HepG2 (cell line): Measurements from ENCODE around the gene RHOG. TPM values are rescaled to one million over a fixed set of nuclear protein-coding genes. Genes with fewer than 3 reads are reported as not detected.

Experiments used
- CBX5 ChIP-seq: sonication (generic); formaldehyde crosslinking; IDR thresholded peaks from 2 replicates; pipeline ENCODE4 v1.4.0; 2020; ENCODE audit warnings: missing genetic modification reagents, borderline replicate concordance
- KAT7 ChIP-seq: IDR thresholded peaks from 2 replicates; pipeline ENCODE4 v1.6.1; 2018; ENCODE audit warnings: borderline replicate concordance, missing compliant biosample characterization
- KLF15 ChIP-seq: sonication (generic); formaldehyde crosslinking; IDR thresholded peaks from 2 replicates; pipeline ENCODE4 v1.8.1; 2023; ENCODE audit warnings: borderline replicate concordance, mild to moderate bottlenecking, inconsistent platforms, missing genetic modification reagents, mixed read lengths
- MLLT10 ChIP-seq: sonication (generic); formaldehyde crosslinking; IDR thresholded peaks from 2 replicates; pipeline ENCODE4 v1.4.0; 2020; ENCODE audit warnings: missing genetic modification reagents
- NFIC ChIP-seq: IDR thresholded peaks from 2 replicates; pipeline ENCODE4 v1.6.1; 2012; ENCODE audit warnings: mild to moderate bottlenecking, low read length, inconsistent platforms
- RAD21 ChIP-seq: fragments of 450-650 bp; formaldehyde crosslinking; IDR thresholded peaks from 2 replicates; pipeline ENCODE4 v1.5.0; 2020; ENCODE audit warnings: mild to moderate bottlenecking
- RXRA ChIP-seq: sonication (generic); formaldehyde crosslinking; IDR thresholded peaks from 2 replicates; pipeline ENCODE4 v1.5.1; 2020; ENCODE audit warnings: missing genetic modification reagents
- SMAD3 ChIP-seq: sonication (generic); formaldehyde crosslinking; IDR thresholded peaks from 2 replicates; pipeline ENCODE4 v1.4.0; 2020; ENCODE audit warnings: missing genetic modification reagents
- SRY ChIP-seq: sonication (generic); formaldehyde crosslinking; IDR thresholded peaks from 2 replicates; pipeline ENCODE4 v1.8.0; 2022; ENCODE audit warnings: mild to moderate bottlenecking, missing genetic modification reagents
- U2AF1 ChIP-seq: fragments of 200-400 bp; formaldehyde crosslinking; optimal IDR thresholded peaks from 2 replicates; pipeline ENCODE3; 2017; ENCODE audit warnings: mild to moderate bottlenecking, low read depth, low read length
- ZFP36L2 ChIP-seq: sonication (generic); formaldehyde crosslinking; IDR thresholded peaks from 2 replicates; pipeline ENCODE4 v1.4.0; 2020; ENCODE audit warnings: missing genetic modification reagents
- ZMYM3 ChIP-seq: sonication (generic); formaldehyde crosslinking; IDR thresholded peaks from 2 replicates; pipeline ENCODE4 v1.5.1; 2020; ENCODE audit warnings: mild to moderate bottlenecking, missing genetic modification reagents
- ZNF230 ChIP-seq: sonication (generic); formaldehyde crosslinking; IDR thresholded peaks from 2 replicates; pipeline ENCODE4 v1.4.0; 2020; ENCODE audit warnings: mild to moderate bottlenecking, missing genetic modification reagents
- ZNF263 ChIP-seq: sonication (generic); formaldehyde crosslinking; IDR thresholded peaks from 2 replicates; pipeline ENCODE4 v1.4.0; 2020; ENCODE audit warnings: missing genetic modification reagents
- polyA plus RNA-seq, 8 experiments: library from polyadenylated mRNA; depleted of rRNA in 3 of 8; stranded (reverse) in 7 of 8; unstranded in 1 of 8; fragments of >200 nt; fragmentation: Illumina TruSeq in 4 of 8; extraction: Trizol in 4 of 8; gene quantifications; 2 replicates each; pipeline versions ENCODE4 v1.2.1 to v1.2.3, GENCODE V29; 2011 to 2016; ENCODE audit warnings: low read depth in 4 of 8, missing spikeins in 1 of 8, mixed read lengths in 1 of 8; ENCODE audit not compliant: insufficient read depth in 1 of 8
- total RNA-seq, 5 experiments: library from RNA; depleted of rRNA; stranded (reverse); fragments of >200 nt; fragmentation: Illumina TruSeq; extraction: Trizol; gene quantifications; 2 replicates each; pipeline ENCODE4 v1.2.3, GENCODE V29; 2016; ENCODE audit warnings: low read depth in 1 of 5
- TF ChIP-seq, protein P1 (sequence below): IDR thresholded peaks from 2 replicates; pipeline ENCODE4 v1.6.1; 2016; ENCODE audit warnings: missing genetic modification reagents, missing compliant biosample characterization
- TF ChIP-seq, protein P2 (sequence below): sonication (generic); formaldehyde crosslinking; IDR thresholded peaks from 2 replicates; pipeline ENCODE4 v1.5.0; 2020; ENCODE audit warnings: missing genetic modification reagents
- TF ChIP-seq, protein P3 (sequence below): sonication (generic); formaldehyde crosslinking; IDR thresholded peaks from 2 replicates; pipeline ENCODE4 v1.8.1; 2022; ENCODE audit warnings: mild to moderate bottlenecking, missing genetic modification reagents
- TF ChIP-seq, protein P4 (sequence below): sonication (generic); formaldehyde crosslinking; IDR thresholded peaks from 2 replicates; pipeline ENCODE4 v1.4.0; 2020; ENCODE audit warnings: mild to moderate bottlenecking, missing genetic modification reagents
- TF ChIP-seq, protein P5 (sequence below): sonication (generic); formaldehyde crosslinking; IDR thresholded peaks from 2 replicates; pipeline ENCODE4 v1.5.0; 2020; ENCODE audit warnings: missing genetic modification reagents
- TF ChIP-seq, protein P6 (sequence below): sonication (generic); formaldehyde crosslinking; IDR thresholded peaks from 2 replicates; pipeline ENCODE4 v1.8.1; 2023; ENCODE audit warnings: mild to moderate bottlenecking, missing genetic modification reagents
- TF ChIP-seq, protein P7 (sequence below): sonication (generic); formaldehyde crosslinking; conservative IDR thresholded peaks from 2 replicates; pipeline ENCODE4 v1.4.0; 2020; ENCODE audit warnings: mild to moderate bottlenecking, missing genetic modification reagents, moderate library complexity

Gene RHOG
- total and polyA plus RNA-seq, 2 of the 13 experiments (the other 11 are each of a cell fraction or from before 2014, with no cell fraction given): 7.7 to 23.4 TPM

DNA sequence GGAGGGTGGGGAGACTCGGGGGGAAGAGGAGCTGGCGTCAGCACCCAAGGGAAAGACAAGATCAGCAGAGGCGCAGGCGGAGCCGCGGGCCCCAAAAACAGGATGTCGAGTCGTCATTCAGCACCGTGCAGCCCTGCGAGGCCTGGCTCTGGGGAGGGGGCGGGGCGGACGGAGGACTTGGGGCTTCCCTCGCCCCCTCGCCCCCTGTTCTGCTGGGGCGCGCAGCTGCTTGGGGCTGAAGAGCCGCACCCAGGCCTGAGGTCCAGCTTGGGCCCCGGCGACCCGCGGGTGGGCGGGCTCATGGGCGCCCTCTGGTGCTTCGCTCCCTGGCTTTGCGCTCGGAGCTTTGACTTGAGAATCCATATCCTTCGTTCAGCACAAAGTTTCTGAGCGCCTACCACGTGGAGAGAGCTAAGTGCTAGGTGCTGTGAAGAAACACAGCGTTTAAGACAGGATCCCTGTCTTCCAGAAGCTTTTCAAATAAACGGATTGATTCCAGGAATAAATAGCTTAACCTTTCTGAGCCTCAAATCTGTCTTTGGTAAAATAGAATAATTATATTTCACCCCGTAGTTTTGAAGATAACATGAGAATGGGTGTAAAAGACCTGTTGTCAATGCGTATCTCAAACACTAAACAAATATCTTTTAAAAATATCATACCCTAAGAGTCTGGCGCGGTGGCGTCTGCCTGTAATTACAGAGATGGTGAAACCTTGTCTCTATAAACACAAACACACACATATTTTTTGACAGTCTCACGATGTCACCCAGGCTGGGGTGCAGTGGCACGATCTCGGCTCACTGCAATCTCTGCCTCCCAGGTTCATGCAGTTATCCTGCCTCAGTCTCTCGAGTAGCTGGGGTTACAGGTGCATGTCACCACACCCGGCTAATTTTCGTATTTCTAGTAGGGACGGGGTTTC, 929 bp upstream of the RHOG start (continued):
- peak; percentile 65; the same call in 1 of the 2 replicates for TF ChIP-seq KAT7
- TF ChIP-seq, protein P1, sequence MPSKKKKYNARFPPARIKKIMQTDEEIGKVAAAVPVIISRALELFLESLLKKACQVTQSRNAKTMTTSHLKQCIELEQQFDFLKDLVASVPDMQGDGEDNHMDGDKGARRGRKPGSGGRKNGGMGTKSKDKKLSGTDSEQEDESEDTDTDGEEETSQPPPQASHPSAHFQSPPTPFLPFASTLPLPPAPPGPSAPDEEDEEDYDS (CRISPR knock-in tag): no peak; the same call in 1 of the 2 replicates
- TF ChIP-seq, protein P2, sequence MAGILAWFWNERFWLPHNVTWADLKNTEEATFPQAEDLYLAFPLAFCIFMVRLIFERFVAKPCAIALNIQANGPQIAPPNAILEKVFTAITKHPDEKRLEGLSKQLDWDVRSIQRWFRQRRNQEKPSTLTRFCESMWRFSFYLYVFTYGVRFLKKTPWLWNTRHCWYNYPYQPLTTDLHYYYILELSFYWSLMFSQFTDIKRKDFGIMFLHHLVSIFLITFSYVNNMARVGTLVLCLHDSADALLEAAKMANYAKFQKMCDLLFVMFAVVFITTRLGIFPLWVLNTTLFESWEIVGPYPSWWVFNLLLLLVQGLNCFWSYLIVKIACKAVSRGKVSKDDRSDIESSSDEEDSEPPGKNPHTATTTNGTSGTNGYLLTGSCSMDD: no peak
- TF ChIP-seq, protein P3, sequence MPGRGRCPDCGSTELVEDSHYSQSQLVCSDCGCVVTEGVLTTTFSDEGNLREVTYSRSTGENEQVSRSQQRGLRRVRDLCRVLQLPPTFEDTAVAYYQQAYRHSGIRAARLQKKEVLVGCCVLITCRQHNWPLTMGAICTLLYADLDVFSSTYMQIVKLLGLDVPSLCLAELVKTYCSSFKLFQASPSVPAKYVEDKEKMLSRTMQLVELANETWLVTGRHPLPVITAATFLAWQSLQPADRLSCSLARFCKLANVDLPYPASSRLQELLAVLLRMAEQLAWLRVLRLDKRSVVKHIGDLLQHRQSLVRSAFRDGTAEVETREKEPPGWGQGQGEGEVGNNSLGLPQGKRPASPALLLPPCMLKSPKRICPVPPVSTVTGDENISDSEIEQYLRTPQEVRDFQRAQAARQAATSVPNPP (CRISPR knock-in tag): no peak
- TF ChIP-seq U2AF1: no peak
- no peak for TF ChIP-seq ZMYM3
- TF ChIP-seq CBX5 (CRISPR knock-in tag): no peak
- TF ChIP-seq SMAD3 (CRISPR knock-in tag): no peak
- peak; percentile 63 for TF ChIP-seq RAD21 (CRISPR knock-in tag)
- no peak for TF ChIP-seq NFIC
- TF ChIP-seq, protein P4, sequence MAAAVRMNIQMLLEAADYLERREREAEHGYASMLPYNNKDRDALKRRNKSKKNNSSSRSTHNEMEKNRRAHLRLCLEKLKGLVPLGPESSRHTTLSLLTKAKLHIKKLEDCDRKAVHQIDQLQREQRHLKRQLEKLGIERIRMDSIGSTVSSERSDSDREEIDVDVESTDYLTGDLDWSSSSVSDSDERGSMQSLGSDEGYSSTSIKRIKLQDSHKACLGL (CRISPR knock-in tag): peak; percentile 74; the same call in 1 of the 2 replicates
- TF ChIP-seq ZNF263: no peak
- TF ChIP-seq SRY (CRISPR knock-in tag): peak; percentile 61; the same call in 1 of the 2 replicates
- TF ChIP-seq, protein P5, sequence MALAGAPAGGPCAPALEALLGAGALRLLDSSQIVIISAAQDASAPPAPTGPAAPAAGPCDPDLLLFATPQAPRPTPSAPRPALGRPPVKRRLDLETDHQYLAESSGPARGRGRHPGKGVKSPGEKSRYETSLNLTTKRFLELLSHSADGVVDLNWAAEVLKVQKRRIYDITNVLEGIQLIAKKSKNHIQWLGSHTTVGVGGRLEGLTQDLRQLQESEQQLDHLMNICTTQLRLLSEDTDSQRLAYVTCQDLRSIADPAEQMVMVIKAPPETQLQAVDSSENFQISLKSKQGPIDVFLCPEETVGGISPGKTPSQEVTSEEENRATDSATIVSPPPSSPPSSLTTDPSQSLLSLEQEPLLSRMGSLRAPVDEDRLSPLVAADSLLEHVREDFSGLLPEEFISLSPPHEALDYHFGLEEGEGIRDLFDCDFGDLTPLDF (CRISPR knock-in tag): peak; percentile 19; the same call in 1 of the 2 replicates
- no peak for TF ChIP-seq KLF15 (CRISPR knock-in tag)
- no peak for TF ChIP-seq MLLT10 (CRISPR knock-in tag)
- TF ChIP-seq, protein P6, sequence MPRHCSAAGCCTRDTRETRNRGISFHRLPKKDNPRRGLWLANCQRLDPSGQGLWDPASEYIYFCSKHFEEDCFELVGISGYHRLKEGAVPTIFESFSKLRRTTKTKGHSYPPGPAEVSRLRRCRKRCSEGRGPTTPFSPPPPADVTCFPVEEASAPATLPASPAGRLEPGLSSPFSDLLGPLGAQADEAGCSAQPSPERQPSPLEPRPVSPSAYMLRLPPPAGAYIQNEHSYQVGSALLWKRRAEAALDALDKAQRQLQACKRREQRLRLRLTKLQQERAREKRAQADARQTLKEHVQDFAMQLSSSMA (CRISPR knock-in tag): no peak
- TF ChIP-seq ZFP36L2 (CRISPR knock-in tag): no peak
- TF ChIP-seq ZNF230 (CRISPR knock-in tag): 0 out of 2 replicates have a peak, but pooled peaks have one; percentile 34
- peak; percentile 38; the same call in 1 of the 2 replicates for TF ChIP-seq RXRA
- TF ChIP-seq, protein P7, sequence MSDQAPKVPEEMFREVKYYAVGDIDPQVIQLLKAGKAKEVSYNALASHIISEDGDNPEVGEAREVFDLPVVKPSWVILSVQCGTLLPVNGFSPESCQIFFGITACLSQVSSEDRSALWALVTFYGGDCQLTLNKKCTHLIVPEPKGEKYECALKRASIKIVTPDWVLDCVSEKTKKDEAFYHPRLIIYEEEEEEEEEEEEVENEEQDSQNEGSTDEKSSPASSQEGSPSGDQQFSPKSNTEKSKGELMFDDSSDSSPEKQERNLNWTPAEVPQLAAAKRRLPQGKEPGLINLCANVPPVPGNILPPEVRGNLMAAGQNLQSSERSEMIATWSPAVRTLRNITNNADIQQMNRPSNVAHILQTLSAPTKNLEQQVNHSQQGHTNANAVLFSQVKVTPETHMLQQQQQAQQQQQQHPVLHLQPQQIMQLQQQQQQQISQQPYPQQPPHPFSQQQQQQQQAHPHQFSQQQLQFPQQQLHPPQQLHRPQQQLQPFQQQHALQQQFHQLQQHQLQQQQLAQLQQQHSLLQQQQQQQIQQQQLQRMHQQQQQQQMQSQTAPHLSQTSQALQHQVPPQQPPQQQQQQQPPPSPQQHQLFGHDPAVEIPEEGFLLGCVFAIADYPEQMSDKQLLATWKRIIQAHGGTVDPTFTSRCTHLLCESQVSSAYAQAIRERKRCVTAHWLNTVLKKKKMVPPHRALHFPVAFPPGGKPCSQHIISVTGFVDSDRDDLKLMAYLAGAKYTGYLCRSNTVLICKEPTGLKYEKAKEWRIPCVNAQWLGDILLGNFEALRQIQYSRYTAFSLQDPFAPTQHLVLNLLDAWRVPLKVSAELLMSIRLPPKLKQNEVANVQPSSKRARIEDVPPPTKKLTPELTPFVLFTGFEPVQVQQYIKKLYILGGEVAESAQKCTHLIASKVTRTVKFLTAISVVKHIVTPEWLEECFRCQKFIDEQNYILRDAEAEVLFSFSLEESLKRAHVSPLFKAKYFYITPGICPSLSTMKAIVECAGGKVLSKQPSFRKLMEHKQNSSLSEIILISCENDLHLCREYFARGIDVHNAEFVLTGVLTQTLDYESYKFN: no peak
